ENCODE results near the gene KLHL30.

KLHL30 gene

GRCh38 chr2:238187618-238188548 lies 49.4 kb downstream of the KLHL30 start:
- DNase-seq (ENCODE audit: low spot score) = no peak

- DNase-seq (ENCODE audit: low spot score) = no peak
Measured at GRCh38 chr2:238190445-238190844, 52.0 kb downstream of the KLHL30 start.
